HFF-Myc (cell line): ENCODE results near the gene CDC42EP4.

Experiments used
- DNase-seq: peaks from one replicate; pipeline ENCODE4 v3.0.0-alpha.2; 2011; ENCODE audit warnings: low read depth; ENCODE audit errors: extremely low read depth
- H3K4me3 ChIP-seq: replicated peaks from 2 replicates; pipeline ENCODE4 v1.5.1; 2011; ENCODE audit warnings: low read depth, mild to moderate bottlenecking, control low read depth, low read length
- CTCF ChIP-seq: IDR thresholded peaks from 2 replicates; pipeline ENCODE4 v1.5.1; 2012; ENCODE audit warnings: mild to moderate bottlenecking, low read depth, low read length, control low read depth; ENCODE audit errors: missing control alignments

CDC42EP4 gene

GRCh38 chr17:73284906-73285602 is 26.7 kb downstream of the CDC42EP4 start:
- DNase-seq: no peak
- TF ChIP-seq CTCF: no peak

GRCh38 chr17:73284354-73284753 is 27.4 kb downstream of the CDC42EP4 start:
- DNase-seq: no peak
- H3K4me3 ChIP-seq: no peak overlapping the region
- no peak for TF ChIP-seq CTCF

More at GRCh38 chr17:73284906-73285602, 26.7 kb downstream of the CDC42EP4 start:
- no peak overlapping the region for H3K4me3 ChIP-seq

GRCh38 chr17:73283841-73284282 is 27.9 kb downstream of the CDC42EP4 start:
- DNase-seq: no peak
- TF ChIP-seq CTCF: no peak
- no peak overlapping the region for H3K4me3 ChIP-seq

GRCh38 chr17:73283250-73283649 is 28.6 kb downstream of the CDC42EP4 start:
- no peak for DNase-seq
- no peak for TF ChIP-seq CTCF
- H3K4me3 ChIP-seq: no peak overlapping the region

- no peak for DNase-seq
- TF ChIP-seq CTCF: no peak
- no peak overlapping the region for H3K4me3 ChIP-seq
Observed at GRCh38 chr17:73282629-73283028, 29.2 kb downstream of the CDC42EP4 start.

- H3K4me3 ChIP-seq: no peak overlapping the region
- TF ChIP-seq CTCF: no peak
- DNase-seq: no peak
Observed at GRCh38 chr17:73281928-73282327, 29.9 kb downstream of the CDC42EP4 start.

GRCh38 chr17:73280191-73280590 is 31.6 kb downstream of the CDC42EP4 start:
- no peak overlapping the region for H3K4me3 ChIP-seq
- no peak for TF ChIP-seq CTCF
- DNase-seq: no peak
